Activated CD4-positive, alpha-beta T cell treated with anti-CD3 and anti-CD28 coated beads, Interleukin-2, amount 50 U/mL, for 16 hours (primary cell): ENCODE measurements around the gene SPTBN1.
A peak's percentile ranks its signal among the peaks of the same experiment; 100 is the strongest.

Source experiments
- DNase-seq: peaks from one replicate; pipeline ENCODE4 v3.0.0-alpha.2; 2020

The SPTBN1 gene

DNA sequence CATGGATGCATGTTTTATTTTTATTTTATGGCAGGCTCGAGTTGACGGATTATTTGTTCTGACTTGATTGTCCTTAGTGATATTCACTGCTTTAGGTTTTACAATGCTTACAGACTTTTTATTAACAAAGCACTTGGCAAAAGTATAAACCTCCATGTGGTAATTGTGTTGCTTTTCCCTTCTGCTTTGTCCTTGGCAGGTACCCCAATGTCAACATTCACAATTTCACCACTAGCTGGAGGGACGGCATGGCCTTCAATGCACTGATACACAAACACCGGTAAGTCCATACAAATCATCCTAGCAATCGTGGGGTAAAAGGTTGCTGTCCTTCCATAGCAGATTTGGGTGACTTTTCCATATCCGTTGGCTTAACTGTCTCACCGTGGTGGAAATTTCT lies 161.3 kb downstream of the SPTBN1 start:
- DNase-seq, result no peak

GRCh38 chr2:54618646-54619565 lies 162.8 kb downstream of the SPTBN1 start:
- no peak for DNase-seq

- no peak for DNase-seq
These were observed 163.6 kb downstream of the SPTBN1 start for GRCh38 chr2:54619660-54620231.

GRCh38 chr2:54620948-54621347 lies 164.8 kb downstream of the SPTBN1 start:
- DNase-seq, result no peak

GRCh38 chr2:54624591-54625071 lies 168.5 kb downstream of the SPTBN1 start:
- DNase-seq, result no peak

DNA sequence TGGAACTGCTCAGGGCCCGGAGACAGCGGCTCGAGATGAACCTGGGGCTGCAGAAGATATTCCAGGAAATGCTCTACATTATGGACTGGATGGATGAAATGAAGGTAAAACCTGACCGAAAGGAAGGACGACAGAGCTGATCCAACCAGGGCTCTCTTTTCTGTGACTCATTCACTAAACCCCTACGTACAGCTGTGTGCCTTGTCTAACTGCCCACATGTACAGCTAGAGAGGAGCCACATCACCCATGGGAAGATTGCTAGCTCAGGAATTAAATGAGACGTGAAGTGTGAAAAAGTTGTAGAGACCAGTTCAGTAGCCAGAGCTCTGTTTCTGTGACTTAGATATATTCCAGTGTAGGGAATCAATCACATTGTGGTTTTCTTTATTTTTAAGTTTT lies 170.0 kb downstream of the SPTBN1 start:
- no peak for DNase-seq

GRCh38 chr2:54626884-54627283 lies 170.8 kb downstream of the SPTBN1 start:
- DNase-seq, result no peak

DNA sequence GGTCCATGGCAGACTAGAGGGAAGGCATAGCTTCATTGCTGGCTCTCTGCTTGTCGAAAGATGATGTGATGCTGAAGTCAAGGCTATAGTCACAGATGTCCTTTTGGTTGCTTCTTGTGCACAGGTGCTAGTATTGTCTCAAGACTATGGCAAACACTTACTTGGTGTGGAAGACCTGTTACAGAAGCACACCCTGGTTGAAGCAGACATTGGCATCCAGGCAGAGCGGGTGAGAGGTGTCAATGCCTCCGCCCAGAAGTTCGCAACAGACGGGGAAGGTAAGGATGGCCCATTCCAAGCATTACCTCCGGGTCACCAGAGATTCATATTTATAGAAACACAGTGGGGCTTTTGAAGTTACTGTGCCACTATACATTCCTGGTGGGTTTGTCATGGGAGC lies 171.8 kb downstream of the SPTBN1 start:
- no peak for DNase-seq

DNA sequence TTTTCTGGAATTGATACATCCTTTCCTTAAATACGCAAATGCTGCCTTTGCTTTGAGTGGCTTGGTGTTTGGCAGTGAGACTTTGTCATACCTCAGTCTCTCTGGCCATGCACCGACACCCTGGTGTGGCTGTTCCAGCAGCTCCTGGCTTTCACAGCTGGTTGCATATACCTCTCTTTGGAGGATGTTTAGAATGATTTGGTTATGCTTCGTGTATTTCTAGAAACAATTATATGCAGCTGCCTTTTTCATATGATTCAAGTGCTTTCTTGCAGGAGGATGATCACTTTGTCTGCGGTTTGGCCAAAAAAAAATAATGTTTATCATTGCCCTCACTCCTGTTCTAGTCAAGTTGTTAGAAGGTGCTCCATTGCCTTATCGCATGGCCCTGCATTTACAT lies 172.3 kb downstream of the SPTBN1 start:
- DNase-seq, result no peak

DNA sequence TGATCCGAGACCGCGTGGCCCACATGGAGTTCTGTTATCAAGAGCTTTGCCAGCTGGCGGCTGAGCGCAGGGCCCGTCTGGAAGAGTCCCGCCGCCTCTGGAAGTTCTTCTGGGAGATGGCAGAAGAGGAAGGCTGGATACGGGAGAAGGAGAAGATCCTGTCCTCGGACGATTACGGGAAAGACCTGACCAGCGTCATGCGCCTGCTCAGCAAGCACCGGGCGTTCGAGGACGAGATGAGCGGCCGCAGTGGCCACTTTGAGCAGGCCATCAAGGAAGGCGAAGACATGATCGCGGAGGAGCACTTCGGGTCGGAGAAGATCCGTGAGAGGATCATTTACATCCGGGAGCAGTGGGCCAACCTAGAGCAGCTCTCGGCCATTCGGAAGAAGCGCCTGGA lies 172.8 kb downstream of the SPTBN1 start:
- DNase-seq, result no peak

GRCh38 chr2:54629390-54629789 lies 173.3 kb downstream of the SPTBN1 start:
- DNase-seq, result no peak

GRCh38 chr2:54629914-54630857 lies 174.1 kb downstream of the SPTBN1 start:
- peak; percentile 29 for DNase-seq

DNA sequence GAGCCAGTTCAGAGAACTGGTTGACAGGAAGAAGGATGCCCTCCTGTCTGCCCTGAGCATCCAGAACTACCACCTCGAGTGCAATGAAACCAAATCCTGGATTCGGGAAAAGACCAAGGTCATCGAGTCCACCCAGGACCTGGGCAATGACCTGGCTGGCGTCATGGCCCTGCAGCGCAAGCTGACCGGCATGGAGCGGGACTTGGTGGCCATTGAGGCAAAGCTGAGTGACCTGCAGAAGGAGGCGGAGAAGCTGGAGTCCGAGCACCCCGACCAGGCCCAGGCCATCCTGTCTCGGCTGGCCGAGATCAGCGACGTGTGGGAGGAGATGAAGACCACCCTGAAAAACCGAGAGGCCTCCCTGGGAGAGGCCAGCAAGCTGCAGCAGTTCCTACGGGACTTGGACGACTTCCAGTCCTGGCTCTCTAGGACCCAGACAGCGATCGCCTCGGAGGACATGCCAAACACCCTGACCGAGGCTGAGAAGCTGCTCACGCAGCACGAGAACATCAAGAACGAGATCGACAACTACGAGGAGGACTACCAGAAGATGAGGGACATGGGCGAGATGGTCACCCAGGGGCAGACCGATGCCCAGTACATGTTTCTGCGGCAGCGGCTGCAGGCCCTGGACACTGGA lies 174.9 kb downstream of the SPTBN1 start:
- no peak for DNase-seq

DNA sequence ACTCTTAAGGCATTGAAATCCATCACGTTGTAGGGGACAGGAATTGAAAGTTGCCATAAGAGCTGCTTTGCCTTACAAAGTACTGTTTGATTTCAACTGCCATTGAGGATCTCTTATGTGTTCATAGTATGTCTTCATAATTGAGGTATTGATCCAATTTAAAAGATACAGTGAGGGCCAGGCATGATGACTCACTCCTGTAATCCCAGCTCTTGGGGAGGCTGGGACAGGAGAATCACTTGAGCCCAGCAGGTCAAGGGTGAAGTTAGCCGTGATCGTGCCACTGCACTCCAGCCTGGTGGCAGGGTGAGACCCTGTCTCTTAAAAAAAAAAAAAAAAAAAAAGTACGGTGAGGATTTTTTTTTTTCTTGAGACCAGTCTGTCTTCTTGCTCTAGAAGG lies 175.6 kb downstream of the SPTBN1 start:
- no peak for DNase-seq

GRCh38 chr2:54632733-54633692 lies 176.9 kb downstream of the SPTBN1 start:
- DNase-seq, result no peak

DNA sequence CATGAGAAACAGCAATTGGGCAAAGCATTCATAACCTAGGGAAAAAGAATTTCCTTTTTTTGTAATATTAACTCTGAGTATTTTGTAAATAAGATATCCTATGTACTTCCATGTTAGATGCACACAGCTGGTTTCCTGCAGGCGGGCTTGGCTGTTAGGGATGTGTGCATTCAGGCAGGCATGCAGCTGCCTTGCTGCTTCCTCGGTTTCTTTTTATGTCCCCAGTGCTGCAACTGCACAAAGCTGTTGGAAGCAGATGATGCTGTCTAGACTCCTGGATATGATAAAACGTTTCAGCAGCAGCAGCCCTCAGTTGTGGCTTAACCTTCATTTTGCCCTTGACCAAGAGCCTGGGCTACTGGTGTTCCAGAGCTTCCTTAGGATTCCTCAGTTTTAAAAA lies 177.9 kb downstream of the SPTBN1 start:
- DNase-seq, result no peak

- no peak for DNase-seq
These were observed 178.7 kb downstream of the SPTBN1 start for GRCh38 chr2:54634564-54635511.

DNA sequence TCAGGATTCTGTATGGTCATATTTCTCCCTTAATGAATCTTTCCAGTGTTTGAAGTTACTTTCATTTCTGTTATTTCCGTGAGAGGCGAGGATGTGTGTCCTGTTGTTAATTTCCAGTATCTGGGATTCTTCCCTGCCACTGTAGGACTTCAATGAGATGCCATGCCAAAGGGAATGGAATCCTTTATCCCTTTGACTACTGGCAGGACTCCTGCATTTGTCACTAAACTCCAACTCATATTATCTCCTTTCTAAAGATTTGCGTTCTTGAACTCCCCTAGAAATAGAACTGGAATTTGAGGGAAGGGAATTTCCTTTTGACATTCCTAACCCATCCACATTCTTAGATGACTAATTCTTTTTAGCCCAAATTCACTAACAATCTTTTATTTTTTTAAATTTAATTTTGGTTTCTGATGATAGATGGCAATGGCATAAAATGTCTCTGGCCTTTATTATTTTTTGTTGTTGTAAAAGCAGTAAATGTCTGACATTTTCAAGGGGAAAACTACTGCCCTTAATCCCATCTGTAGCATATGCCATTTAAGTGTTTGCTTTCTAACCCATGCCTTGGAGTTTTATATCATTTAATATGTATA lies 179.5 kb downstream of the SPTBN1 start:
- no peak for DNase-seq

DNA sequence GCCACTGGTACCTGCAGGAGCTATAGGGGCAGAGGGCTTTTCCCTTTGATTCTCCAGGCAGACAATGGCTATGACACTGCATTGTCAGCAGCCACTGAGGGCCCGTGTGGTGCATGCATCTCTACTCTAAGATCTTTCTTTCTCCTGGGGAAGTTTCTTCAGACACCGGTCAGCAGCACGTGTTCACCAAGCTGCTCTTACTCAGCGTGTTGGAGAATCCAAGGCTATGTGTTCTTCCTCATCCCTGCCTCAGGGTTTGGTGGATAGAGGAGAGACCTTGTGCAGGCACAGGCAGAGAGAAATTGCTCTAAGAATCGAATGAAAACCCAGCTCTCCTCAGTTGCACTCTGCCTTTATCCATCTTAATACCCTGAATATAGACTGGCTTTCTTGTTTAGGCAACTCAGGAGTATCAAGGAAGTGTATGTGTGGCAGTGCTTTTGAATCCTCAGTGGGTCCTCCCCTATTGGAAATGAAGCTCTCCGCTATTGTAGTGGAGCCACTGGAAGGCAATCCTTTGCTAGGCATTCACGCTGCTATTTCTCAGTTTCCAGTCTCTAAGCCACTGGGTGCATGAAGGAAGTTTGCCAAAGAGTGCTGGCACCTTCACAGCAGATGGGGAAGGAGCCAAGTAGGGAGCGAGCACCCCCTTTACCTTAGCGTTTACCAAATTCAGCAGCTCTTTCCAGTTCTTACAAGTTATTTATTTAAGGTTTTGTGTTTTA lies 180.4 kb downstream of the SPTBN1 start:
- no peak for DNase-seq
